Left lobe of liver (tissue), 2 donors: ENCODE data around the gene MED23. TPM values are rescaled to one million over a fixed set of nuclear protein-coding genes. Genes with fewer than 3 reads are reported as not detected.
A peak's percentile ranks its signal among the peaks of the same experiment; 100 is the strongest.

ENCODE experiments used
- ATAC-seq: fragments of 200-7000 bp; cut with Tn5 transposase; one replicate; pipeline ENCODE4 v1.9.1; 2020; ENCODE audit warnings: mild to moderate bottlenecking, moderate library complexity
- DNase-seq: peaks from one replicate; pipeline ENCODE4 v3.0.0-alpha.2; 2020; ENCODE audit warnings: low spot score
- total RNA-seq: library from RNA; stranded (reverse); gene quantifications from one replicate; pipeline ENCODE4 v1.2.1, GENCODE V29; 2021
- donor health status: DM: no; HTN: no; CAD: no; lungs with moderate emphysema.
- donor health status: DM: no; HTN: yes; CAD: no.

The MED23 gene, protein sequence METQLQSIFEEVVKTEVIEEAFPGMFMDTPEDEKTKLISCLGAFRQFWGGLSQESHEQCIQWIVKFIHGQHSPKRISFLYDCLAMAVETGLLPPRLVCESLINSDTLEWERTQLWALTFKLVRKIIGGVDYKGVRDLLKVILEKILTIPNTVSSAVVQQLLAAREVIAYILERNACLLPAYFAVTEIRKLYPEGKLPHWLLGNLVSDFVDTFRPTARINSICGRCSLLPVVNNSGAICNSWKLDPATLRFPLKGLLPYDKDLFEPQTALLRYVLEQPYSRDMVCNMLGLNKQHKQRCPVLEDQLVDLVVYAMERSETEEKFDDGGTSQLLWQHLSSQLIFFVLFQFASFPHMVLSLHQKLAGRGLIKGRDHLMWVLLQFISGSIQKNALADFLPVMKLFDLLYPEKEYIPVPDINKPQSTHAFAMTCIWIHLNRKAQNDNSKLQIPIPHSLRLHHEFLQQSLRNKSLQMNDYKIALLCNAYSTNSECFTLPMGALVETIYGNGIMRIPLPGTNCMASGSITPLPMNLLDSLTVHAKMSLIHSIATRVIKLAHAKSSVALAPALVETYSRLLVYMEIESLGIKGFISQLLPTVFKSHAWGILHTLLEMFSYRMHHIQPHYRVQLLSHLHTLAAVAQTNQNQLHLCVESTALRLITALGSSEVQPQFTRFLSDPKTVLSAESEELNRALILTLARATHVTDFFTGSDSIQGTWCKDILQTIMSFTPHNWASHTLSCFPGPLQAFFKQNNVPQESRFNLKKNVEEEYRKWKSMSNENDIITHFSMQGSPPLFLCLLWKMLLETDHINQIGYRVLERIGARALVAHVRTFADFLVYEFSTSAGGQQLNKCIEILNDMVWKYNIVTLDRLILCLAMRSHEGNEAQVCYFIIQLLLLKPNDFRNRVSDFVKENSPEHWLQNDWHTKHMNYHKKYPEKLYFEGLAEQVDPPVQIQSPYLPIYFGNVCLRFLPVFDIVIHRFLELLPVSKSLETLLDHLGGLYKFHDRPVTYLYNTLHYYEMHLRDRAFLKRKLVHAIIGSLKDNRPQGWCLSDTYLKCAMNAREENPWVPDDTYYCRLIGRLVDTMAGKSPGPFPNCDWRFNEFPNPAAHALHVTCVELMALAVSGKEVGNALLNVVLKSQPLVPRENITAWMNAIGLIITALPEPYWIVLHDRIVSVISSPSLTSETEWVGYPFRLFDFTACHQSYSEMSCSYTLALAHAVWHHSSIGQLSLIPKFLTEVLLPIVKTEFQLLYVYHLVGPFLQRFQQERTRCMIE (N-terminal part only)
- total RNA-seq, result 9.4 TPM

DNA sequence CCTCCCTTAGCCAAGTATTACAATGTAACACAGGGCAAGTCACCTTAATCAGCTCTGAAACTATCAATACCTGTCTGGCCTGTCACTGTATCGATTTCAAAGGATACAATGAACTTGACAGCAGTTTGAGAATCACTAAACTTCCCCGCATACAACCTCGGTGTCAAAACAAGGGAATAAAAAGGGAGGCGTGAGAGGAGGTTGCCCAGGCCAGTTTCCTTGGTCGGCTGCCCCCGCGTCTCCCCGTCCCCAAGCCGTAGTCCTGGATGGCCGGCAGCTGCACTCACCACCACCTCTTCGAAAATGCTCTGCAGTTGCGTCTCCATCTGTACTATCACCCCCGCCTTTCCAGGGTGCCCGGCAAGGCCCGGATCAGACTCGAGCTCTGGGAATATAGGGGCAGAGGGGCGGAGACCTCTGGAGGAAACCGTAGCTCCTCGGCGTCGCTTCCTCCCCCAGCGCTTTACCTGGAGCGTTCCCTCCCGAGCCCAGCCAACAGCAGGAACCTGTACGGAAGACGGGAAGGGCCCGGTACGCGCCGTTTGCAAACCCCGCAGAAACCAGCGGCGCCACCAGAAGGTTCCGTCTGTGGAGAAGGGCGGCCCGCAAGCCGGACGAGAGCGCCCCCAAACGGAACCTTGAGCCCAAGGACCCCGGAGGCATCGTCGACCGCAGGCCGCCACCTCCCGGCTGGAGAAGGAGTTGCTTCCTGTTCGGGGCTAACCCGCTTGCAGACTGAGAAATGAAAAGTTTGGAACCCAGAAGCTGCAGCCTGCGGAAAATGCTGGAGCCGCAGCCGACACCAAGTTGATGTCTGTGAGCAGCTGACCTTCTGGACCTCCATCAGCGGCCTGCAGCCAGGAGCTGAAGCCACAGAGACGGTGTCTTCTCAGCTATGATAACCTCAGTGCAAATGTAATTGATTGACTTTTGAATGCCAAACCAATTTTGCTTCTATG is at the start of gene MED23:
Gene MED23 (minus strand): TSS at position 519 of the 959 bp plus-strand sequence. CDS start 193 bp downstream, at position 326.
- DNase-seq (peak; percentile 97), ATAC-seq (peak; percentile 98)

DNA sequence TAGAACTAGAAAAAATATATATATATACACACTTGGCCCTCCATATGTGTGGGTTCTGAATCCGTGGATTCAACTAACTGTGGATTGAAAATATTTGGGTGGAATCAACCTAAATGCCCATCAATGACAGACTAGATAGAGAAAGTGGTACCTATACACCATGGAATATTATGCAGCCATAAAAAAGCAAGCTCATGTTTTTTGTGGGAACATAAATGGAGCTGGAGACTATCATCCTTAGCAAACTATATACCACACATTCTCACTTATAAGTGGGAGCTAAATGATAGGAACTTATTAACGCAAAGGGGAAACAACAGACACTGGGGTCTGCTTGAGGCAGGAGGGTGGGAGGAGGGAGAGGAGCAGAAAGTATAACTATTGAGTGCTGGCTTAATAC is 45.1 kb upstream of the MED23 start:
- ATAC-seq, result no peak

DNA sequence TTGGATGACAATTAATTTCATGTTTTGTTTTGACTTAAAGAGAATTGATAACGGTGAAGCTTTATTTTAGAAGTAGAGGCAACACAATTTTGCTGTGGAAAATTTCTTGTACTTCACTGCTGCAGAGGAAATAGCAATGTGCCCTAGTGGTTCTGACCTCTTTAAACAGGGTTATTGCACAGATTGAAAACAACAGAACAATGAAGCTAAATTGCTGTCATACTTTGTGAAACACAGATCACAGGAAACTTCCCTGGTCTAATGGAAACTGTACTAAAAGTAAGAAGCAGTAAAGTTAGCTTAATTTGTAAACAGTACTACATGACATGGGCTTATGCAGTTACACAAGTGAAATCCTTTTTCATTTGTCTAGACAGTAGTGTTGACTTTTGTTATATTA is 41.8 kb upstream of the MED23 start:
- ATAC-seq, result no peak
- DNase-seq, result no peak

More for the DNA sequence above, 45.1 kb upstream of the MED23 start:
- DNase-seq, result no peak

DNA sequence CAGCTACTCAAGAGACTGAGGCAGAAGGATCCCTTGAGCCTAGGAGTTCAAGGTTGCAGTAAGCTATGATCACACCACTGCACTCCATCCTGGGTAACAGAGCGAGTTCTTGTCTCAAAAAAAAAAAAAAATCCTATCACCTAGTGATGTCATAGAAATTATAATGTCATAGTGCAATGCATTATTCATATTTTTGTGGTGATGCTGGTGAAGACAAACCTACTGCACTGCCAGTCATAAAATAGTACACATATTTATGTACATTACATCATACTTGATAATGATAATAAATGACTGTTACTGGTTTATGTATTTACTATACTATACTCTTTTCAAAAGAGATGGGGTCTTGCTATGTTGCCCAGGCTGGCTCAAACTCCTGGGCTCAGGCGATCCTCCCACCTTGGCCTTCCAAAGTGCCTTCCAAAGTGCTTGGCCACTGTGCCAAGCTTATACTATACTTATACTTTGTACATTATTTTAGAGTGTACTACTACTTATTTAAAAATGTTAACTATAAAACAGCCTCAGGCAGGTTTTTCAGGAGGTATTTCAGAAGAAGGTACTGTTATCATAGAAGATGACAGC is 35.6 kb upstream of the MED23 start:
- ATAC-seq, result no peak
- DNase-seq, result no peak

DNA sequence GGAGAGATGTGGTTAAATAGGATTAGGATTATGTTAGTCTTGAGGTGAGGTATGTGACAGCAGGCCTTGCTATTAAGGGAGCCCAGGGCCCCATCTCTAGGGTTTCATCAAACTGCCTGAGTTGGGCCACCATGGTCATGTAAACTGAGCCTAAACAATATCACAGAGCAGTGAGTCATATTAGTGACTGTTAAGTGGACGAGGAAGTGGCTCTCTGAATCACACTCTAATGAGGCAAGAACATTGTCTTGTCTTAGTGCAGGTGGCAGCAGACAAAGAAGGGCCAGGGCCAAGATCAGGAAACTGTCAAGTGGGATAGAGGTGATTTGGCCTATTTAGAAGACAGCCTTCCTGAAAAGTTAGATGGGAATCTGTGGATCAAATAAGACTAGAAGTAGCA is 32.2 kb upstream of the MED23 start:
- DNase-seq (no peak), ATAC-seq (no peak)

DNA sequence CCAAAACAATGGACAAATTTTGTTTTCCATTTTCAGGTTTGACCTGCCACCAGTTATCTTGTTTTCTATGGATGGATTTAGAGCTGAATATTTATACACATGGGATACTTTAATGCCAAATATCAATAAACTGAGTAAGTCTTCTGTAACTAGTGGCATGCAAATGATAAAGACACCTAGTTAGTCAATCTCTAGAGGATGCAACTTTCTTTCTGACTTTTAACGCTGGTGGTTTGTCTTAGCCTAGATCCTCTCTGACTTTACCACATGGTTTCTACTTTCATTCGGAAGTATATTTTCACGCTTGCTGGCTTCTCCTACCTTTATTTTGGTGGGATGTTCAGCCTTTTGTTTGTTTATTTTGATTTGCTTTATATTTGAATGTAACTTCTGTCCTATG is 30.2 kb upstream of the MED23 start:
- ATAC-seq (no peak), DNase-seq (no peak)

DNA sequence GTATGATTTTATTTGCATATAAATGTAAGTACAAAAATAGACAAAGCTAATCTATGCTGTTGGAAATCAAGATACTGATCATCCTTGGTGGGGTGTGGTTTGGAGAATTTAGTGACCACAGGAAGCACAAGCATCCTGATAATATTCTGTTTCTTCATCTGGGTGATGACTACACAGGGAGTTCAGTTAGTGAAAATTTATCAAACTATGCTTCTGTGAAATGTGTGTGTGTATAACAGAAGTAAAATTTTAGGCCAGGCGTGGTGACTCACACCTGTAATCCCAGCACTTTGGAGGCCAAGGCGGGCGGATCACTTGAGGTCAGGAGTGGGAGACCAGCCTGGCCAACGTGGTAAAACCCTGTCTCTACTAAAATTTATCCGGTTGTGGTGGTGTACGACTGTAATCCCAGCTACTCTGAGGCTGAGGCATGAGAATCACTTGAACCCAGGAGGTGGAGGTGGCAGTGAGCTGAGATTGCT is 29.6 kb upstream of the MED23 start:
- no peak for DNase-seq
- no peak for ATAC-seq

DNA sequence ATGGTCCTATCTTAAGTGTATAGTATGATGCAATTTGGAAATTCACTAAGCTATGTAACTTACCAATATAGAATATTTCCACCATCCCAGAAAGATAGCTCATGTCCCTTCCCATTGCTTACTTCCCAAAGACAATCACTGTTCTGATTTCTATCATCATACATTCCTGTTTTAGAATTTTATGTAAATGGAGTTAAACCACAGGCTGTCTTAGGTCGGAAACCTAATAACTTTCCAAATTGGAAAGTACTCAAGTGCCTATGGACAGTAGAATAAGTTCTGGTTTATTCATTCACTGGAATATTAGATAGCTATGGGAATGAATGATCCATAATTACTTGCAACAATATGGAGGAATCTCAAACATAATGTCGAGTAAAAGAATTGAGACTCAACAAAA is 29.2 kb upstream of the MED23 start:
- no peak for DNase-seq
- no peak for ATAC-seq

DNA sequence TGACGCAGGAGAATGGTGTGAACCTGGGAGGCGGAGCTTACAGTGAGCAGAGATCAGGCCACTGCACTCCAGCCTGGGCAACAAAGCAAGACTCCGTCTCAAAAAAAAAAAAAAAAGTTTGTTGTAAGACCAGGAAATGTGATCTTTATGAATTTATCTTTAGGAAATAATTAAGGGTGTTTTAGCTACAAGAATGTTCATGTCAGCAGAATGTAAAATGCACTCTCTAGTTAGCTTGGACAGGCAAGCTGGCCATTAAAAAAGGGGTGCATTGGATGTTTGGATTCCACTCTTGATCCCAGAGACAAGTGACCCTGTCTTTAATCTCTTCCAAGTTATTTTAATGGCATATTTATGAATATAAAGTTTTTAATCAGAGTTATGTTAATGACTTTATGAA is 28.6 kb upstream of the MED23 start:
- no peak for DNase-seq
- no peak for ATAC-seq

DNA sequence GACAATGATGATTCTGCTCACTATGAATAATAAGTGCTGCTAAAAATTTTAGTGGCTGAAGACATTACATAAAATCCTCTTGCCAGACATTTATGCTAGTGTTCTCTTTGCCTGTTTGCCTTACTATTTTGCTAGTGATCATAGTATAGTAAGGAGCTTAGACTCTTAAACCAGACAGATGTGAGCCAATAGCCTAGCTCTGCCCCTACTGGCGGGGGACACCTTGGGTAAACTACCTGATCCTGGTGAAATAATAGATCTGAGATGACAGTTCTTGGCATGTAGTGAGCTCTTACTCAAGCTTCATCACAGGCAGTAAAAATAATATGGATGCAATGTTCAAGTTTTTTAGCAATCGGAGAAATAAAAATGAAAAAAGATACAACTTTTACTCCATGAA is 27.9 kb upstream of the MED23 start:
- DNase-seq (no peak), ATAC-seq (no peak)

DNA sequence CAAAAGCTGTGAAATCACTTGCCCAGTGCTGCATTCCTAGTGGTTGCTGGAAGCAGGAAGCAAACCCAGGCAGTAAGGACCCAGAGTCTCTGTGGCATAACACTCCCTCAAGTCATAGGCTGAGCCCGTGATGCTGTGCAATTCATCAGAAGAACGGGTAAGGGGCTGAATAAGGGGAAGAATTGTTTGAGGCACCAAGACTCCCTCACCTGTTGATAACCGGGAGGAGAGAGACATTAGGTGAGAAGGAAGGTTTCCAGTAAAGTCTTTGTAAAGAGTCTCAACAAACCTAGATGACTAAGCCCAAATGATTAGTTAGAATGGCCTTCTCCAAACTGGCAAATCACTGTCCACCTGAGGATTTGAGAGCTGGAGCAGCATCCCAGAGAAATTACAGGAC is 27.3 kb upstream of the MED23 start:
- DNase-seq (no peak), ATAC-seq (no peak)

DNA sequence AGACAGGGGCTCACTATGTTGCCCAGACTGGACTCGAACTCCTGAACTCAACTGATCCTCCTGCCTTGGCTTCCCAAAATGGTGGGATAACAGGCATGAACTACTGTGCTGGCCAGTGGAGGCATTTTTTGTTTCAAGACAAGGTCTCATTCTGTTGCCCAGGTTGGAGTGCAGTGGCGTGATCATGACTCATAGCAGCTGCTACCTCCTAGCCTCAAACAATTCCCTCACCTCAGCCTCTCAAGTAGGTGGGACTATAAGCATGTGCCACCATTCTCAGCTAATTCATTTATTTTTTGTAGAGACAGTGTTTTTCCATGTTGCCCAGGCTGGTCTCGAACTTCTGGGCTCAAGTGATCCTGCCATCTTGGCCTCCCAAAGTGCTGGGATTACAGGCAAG is 26.3 kb upstream of the MED23 start:
- no peak for ATAC-seq

DNA sequence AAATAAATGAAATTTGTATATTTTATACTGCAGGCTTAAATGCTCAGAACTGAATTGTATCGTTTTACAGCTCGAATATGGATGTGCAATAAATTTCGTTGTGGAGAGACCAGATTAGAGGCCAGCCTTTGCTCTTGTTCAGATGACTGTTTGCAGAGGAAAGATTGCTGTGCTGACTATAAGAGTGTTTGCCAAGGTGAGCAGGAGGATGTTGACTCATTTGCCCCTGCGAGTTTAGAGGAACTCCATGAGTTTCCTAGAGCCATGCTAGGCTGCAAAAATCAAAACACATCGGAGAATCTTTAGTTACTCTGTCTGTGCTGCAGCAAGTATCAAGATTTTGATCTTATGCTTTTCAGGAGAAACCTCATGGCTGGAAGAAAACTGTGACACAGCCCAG is 24.4 kb upstream of the MED23 start:
- ATAC-seq (no peak), DNase-seq (no peak)

More for the DNA sequence above, 26.3 kb upstream of the MED23 start:
- DNase-seq, result no peak

DNA sequence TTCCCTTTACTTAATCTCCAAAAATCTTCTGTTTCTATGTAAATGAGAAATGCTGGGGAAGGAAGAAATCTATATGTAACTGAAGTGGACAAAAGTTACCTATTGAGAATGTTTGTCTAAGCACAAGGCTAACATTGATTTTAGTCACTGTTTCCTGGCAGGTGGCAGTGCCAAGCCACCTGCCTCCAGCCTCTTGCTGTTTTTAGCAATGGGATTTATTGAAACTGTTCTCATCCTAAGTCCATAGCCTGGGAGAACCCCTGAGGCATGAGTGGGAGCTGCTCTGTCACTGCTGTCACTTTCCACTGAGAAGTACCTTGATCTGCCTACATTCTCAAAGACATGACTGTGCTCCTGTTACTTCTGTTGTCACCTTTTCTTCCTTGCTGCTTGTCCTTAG is 23.7 kb upstream of the MED23 start:
- ATAC-seq (peak; percentile 94), DNase-seq (no peak)

DNA sequence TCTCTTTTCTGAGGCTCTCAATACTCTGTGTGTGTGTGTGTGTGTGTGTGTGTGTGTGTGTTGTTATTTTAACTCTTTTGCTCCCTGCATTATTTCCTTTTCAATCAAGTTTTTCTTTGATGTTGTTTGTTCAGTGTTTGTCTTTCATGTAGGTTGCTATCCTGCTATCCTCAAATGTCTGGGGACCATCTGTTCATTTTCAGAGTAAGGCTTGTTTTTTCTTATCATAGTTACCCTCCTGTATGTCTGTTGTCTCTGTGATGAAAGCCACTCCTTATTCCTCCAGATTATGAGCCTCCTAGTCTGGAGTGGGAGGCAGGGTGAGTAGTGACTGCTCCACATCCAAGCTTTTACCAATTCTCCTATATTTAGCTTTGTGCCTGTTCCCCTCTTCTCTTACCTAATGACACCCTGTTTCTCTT is 18.2 kb upstream of the MED23 start:
- ATAC-seq (no peak), DNase-seq (no peak)

DNA sequence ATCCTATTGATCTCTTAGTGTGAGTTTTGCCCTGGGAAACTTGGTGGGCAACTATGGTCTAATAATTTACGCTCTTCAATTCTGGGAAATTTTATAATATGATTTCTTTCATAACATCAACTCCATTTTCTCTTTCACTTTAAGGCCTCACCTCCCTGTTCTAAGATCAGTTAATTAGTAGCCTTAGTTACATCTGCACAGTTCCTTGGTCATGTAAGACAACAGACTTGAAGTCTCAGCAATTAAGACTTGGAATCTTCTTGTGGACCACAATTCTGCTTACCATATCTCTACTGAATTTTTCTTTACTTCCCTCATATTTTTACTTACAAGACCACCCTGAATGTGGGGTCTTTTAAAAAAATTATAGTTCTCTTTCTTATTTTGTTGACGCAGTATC is 17.8 kb upstream of the MED23 start:
- no peak for DNase-seq
- no peak for ATAC-seq

DNA sequence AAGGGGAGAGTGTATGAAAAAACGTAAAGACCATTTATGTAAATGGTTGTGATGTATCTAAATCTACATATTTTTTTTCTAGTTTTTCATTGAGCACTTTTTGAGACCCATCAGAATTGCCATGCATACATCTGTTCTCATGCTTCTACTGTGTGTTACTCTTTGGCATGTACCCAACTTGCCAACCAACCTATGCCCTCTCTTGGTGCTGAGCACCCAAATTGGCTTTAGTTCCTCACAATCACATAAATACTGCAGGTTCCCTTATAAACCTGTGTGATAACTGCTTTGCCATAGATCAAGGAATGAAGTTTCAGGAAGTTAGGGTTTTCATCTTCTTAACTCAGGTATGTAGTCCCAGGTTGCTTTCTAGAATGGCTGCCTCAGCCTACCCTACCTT is 16.9 kb upstream of the MED23 start:
- ATAC-seq, result peak; percentile 76
- no peak for DNase-seq

DNA sequence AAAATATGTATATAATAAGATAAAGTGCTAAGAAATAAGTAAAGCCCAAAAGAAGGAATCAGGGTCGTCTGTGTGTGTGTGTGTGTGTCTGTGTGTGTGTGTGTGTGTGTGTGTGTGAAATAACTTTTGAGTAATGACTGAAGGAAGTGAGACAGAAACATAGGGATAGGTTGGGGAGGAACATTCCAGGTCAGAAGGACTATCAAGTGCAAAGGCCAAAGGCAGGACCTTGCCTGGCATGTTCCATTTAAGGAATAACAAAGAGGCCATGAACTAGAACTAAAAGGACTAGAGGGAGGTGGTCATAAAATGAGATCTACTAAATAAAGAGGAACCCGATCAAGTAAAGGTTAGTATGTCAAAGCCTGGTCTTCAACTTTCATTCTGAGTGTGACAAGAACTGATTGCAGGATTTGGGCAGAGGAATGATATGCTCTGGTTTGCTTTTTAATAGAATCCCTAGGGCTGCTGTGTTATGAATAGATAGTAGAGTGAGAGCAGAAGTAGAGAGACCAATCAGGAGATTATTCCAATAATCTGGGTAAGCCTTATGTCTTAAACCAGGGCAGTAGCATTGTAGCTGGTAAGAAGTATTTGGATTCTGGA is 15.9 kb upstream of the MED23 start:
- DNase-seq (no peak), ATAC-seq (peak; percentile 27)

DNA sequence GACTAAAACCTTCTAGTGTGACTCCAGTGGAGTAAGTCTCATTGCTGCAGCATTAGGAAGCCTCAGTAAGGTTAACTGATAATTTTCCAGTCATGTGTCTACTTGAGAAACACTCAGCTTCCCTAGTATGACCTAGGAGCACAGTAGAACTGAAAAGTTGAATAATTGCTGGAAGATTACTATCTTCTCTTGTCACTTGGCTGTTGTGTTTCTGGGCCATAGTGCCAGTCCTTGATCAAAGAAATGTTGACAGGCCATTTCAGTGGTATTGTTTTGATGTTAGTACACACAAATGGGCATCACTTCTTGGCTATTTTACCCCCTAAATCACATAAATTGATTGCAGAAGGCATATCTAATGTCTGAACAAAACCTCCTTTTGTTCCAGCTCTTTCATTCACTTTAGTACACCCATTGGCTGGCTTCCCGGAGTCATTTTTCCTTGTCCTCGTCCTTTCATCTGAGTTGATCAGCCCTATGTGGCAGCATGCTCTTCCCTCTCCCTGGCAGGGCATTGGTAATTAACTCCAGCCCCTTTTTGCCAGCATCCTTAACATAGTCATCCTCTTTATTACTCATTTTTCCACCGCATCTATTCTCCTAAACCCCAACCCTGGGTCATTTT is 15.1 kb upstream of the MED23 start:
- no peak for DNase-seq
- ATAC-seq, result no peak
